Fibroblast of skin of abdomen (primary cell): Measurements from ENCODE around the gene HSFY1. TPM values are rescaled to one million over a fixed set of nuclear protein-coding genes. Genes with fewer than 3 reads are reported as not detected.
"Not testable (repeated sequence)": the region's sequence is repeated elsewhere in the genome, so short reads cannot be mapped to it uniquely, and the experiment has no call there.

Source experiments
- DNase-seq: peaks from one replicate; pipeline ENCODE4 v3.0.0-alpha.2; 2013
- polyA plus RNA-seq, 2 experiments: library from polyadenylated mRNA; unstranded; fragments of 120-200 nt; gene quantifications; one replicate each; pipeline ENCODE4 v1.2.1, GENCODE V29; 2013; ENCODE audit not compliant: insufficient read length in 2 of 2

HSFY1 gene
- polyA plus RNA-seq (2013, experiment 1 of 2; ENCODE audit: insufficient read length), result not detected
- not detected for polyA plus RNA-seq (2013, experiment 2 of 2; ENCODE audit: insufficient read length)

GRCh38 chrY:18546420-18546819 lies at the start of gene HSFY1:
Gene HSFY1, plus strand, starts transcription at chrY:18546720. Its CDS starts 68 bp downstream, at chrY:18546788.
- not testable (repeated sequence) for DNase-seq

- DNase-seq, result not testable (repeated sequence)
Measured at GRCh38 chrY:18504266-18504665, 42.3 kb upstream of the HSFY1 start.

- DNase-seq, result not testable (repeated sequence)
Measured at GRCh38 chrY:18530995-18531655, 15.4 kb upstream of the HSFY1 start.

- DNase-seq, result not testable (repeated sequence)
Measured at GRCh38 chrY:18538952-18539351, 7.6 kb upstream of the HSFY1 start.

- DNase-seq, result not testable (repeated sequence)
Measured at GRCh38 chrY:18553132-18553531, 6.6 kb downstream of the HSFY1 start.

- not testable (repeated sequence) for DNase-seq
Measured at GRCh38 chrY:18565915-18566314, 19.4 kb downstream of the HSFY1 start.
